SU-DHL-6 (cell line): ENCODE measurements around the gene SPNS3.

Experiments used
- CTCF ChIP-seq: fragments of 200-600 bp; sonication (generic); IDR thresholded peaks from one replicate; pipeline ENCODE4 v1.5.1; 2017; ENCODE audit warnings: antibody characterized with exemption, mild to moderate bottlenecking, low read length, moderate library complexity; ENCODE audit not compliant: insufficient read depth, poor library complexity, severe bottlenecking
- EZH2phosphoT487 ChIP-seq: fragments of 200-600 bp; sonication (generic), shearing (Covaris generic); conservative IDR thresholded peaks from 2 replicates; pipeline ENCODE4 v1.6.1; 2018; ENCODE audit warnings: mild to moderate bottlenecking, antibody characterized with exemption, low read length, moderate library complexity, mixed read lengths

GRCh38 chr17:4412933-4413831 lies 20.6 kb upstream of the SPNS3 start:
- peak; percentile 80 for TF ChIP-seq CTCF
- no peak for TF ChIP-seq EZH2phosphoT487
